Heart right ventricle (tissue), 16 donors: ENCODE results near the gene SULT1C4. TPM values are rescaled to one million over a fixed set of nuclear protein-coding genes. Genes with fewer than 3 reads are reported as not detected.

ENCODE experiments used
- ATAC-seq, 8 donors: fragments of 200-7000 bp; cut with Tn5 transposase; one replicate each; pipeline ENCODE4 v1.9.1; 2020; ENCODE audit warnings: mild to moderate bottlenecking in 8 of 8, moderate library complexity in 8 of 8, moderate number of reproducible peaks in 1 of 8
- DNase-seq, 2 donors: peaks; one replicate each; pipeline ENCODE4 v3.0.0-alpha.2; 2020
- H3K27ac ChIP-seq, 10 donors: fragments of 200-600 bp; sonication (generic) in 2 of 10; one replicate each; pipeline versions ENCODE4 v1.5.0 to v1.8.0; 2020 to 2022; ENCODE audit warnings: mild to moderate bottlenecking in 3 of 10
- H3K27me3 ChIP-seq, 7 donors: fragments of 200-600 bp; one replicate each; pipeline ENCODE4 v1.8.0; 2021 to 2022; ENCODE audit warnings: mild to moderate bottlenecking in 2 of 7
- H3K36me3 ChIP-seq, 9 donors: fragments of 200-600 bp; sonication (generic) in 1 of 9; one replicate each; pipeline versions ENCODE4 v1.5.0 to v1.8.0; 2020 to 2022; ENCODE audit warnings: mild to moderate bottlenecking in 2 of 9
- H3K4me1 ChIP-seq, 9 donors: fragments of 200-600 bp; sonication (generic) in 1 of 9; one replicate each; pipeline versions ENCODE4 v1.5.0 to v1.8.0; 2020 to 2022; ENCODE audit warnings: mild to moderate bottlenecking in 4 of 9
- H3K4me3 ChIP-seq, 10 donors: fragments of 200-600 bp; sonication (generic) in 2 of 10; one replicate each; pipeline versions ENCODE4 v1.5.0 to v1.8.0; 2020 to 2022; ENCODE audit warnings: mild to moderate bottlenecking in 7 of 10, moderate library complexity in 2 of 10
- H3K9me3 ChIP-seq, 11 donors: fragments of 200-600 bp in 10 of 11; sonication (generic) in 2 of 11; one replicate each; pipeline versions ENCODE4 v1.5.0 to v1.8.0; 2013 to 2022; ENCODE audit warnings: mild to moderate bottlenecking in 2 of 11, control low read depth in 1 of 11, moderate library complexity in 1 of 11
- CTCF ChIP-seq, 9 donors: fragments of 200-600 bp; sonication (generic) in 2 of 9; IDR thresholded peaks; one replicate each; pipeline versions ENCODE4 v1.5.0 to v1.8.0; 2021 to 2022; ENCODE audit warnings: antibody characterized with exemption in 9 of 9, mild to moderate bottlenecking in 5 of 9, moderate library complexity in 1 of 9
- WGBS, 2 donors: extraction: QIAGEN DNeasy Blood & Tissue Kit; methylation state at CpG; one replicate each; pipeline ENCODE4 v1.1.7; 2013; ENCODE audit warnings: inconsistent platforms in 1 of 2; 5-methylcytosine and 5-hydroxymethylcytosine counted together
- intact Hi-C, 10 donors: fragments of 100-400 bp; cut with DNase I; formaldehyde crosslinking; loops; one replicate each; pipeline versions ENCODE4 v1.11.1 to v1.14.2; 2022
- polyA plus RNA-seq, 2 donors: library from polyadenylated mRNA; stranded (reverse); fragments of 200-250 nt; gene quantifications; one replicate each; pipeline ENCODE4 v1.2.3, GENCODE V29; 2013
- total RNA-seq, 10 donors: library from RNA; stranded (reverse); fragmentation: NEBNext Ultra II Directional in 3 of 10; extraction: Animal tissue kit (Norgen Biotek cat#: 25700) in 3 of 10; gene quantifications; one replicate each; pipeline versions ENCODE4 v1.2.1 to v1.2.4, GENCODE V29; 2021 to 2023
- donor health status: Arrhythmogenic right ventricular cardiomyopathy.
- donor health status: ischemic (EF 13 %, LVEDD 7.1; RV severe dilation, severe dysfunction).
- donor health status: healthy with polysubstance abuse.
- donor health status: DM: no; HTN: yes; CAD: no.
- donor health status: DM: no; HTN: no; CAD: no.
- donor health status: ischemic (EF 25% LVEDD 6.9; RV normal size, moderate dysfunction).
- donor health status: ischemic (EF 25% LVEDD 5.7; RV mildly dilated, moderate dysfunction).
- donor health status: healthy.
- donor health status: DM: yes; HTN: yes; CAD: no.
- donor health status: Ischemic cardiomyopathy.
- donor health status: ischemic (EF 35%, LVEDD 5.7; RV mildly dilated, moderate dysfunction).
- donor health status: nonischemic (EF 11% LVEDD 7.7; RV severe dilation, severe dysfunction).
- donor health status: DM: yes; HTN: yes; CAD: no.
- donor health status: PGD.
- donor health status: ischemic (EF 29% LVEDD 5.4; RV normal size, mild dysfunction).
- donor health status: nonischemic (EF 23%, LVEDD 6.1; RV moderate dilation, normal function).

SULT1C4 gene
- total and polyA plus RNA-seq, 12 donors, result 1.6 to 5.6 (median 3.5) TPM

GRCh38 chr2:108360776-108361468, 16.8 kb upstream of the SULT1C4 start:
- WGBS, 2 donors, result 55 to 58% methylated on average over 2 of the region's 2 CpGs
- Histone ChIP-seq H3K27me3 (peaks cover 0 to 7% (median 0%) of the 10 kb centered on the region in 7 donors), H3K36me3 (no peaks in the 10 kb centered on the region), H3K27ac (no peak overlapping the region), H3K4me3 (no peak overlapping the region), H3K9me3 (peaks cover 0 to 12% (median 0%) of the 10 kb centered on the region in 11 donors), H3K4me1 (no peaks in the 10 kb centered on the region)
- no peak for ATAC-seq
- intact Hi-C loops, result no loop called here
- no peak for TF ChIP-seq CTCF (IDR thresholded peaks at IDR 0.05)
- no peak for DNase-seq

DNA sequence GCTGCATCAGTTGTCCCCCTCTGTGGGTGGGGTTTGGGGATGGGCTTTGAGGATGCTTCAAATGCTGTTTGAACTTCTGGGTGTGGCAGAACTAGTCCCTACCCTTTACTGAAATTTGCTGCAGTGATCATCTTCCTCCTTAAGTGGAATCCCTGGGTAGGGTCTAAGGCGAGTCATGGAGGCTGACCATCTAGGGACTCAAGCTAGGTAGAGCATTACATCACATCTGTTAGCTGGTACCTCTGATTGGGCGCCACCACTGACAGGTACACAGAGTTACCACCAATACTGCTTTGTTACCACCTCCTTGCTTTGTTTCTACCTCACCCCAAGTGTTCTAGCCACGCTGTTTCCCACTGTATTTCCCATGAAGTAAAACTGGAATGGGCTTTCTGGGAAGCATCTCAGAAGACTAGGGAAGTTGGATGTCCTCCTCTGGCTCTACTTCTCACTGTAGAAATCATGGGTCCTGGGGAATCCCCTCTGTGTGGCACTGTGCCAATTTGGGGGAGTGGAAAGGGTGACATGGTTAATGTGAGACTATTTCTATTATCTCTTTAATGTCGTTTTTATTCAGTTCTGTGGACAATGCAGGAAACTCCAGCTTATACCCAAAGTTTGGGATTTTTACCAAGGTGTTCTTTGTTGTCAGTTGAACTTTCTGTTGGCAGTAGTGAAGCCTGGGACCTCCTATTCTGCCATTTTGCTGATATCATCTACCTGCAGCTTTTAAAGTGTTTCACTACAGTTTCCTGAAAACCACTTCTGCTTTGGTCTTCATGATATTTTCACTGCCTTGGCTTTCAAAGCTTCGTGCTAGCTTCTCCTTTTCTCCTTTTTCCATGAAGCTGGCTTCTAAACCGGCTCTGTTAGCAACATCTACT, 14.5 kb upstream of the SULT1C4 start:
- Histone ChIP-seq H3K4me3 (no peak overlapping the region), H3K27ac (no peak overlapping the region), H3K27me3 (peaks cover 0 to 7% (median 0%) of the 10 kb centered on the region in 7 donors), H3K9me3 (peaks cover 0 to 12% (median 0%) of the 10 kb centered on the region in 11 donors), H3K36me3 (no peaks in the 10 kb centered on the region), H3K4me1 (no peaks in the 10 kb centered on the region)
- no peak for TF ChIP-seq CTCF (IDR thresholded peaks at IDR 0.05)
- no peak for ATAC-seq
- no peak for DNase-seq
- intact Hi-C loops, result no loop called here
- WGBS, 2 donors, result 78 to 81% methylated on average over 6 of the region's 6 CpGs

DNA sequence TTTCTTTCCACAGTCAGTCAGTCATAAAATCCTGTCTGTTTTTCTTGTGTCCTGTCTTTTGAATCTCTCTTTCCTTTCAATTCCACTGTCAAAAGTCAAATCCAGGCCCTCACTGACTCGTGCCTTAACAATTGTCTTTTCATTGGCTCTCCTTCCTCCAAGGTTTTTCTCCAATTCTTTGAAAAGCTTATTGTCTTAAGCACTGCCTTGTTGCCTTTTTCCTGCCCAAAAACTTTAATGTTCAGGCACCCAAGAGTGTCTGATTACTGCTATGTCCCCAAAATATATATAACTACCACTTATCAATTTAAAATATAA, 13.9 kb upstream of the SULT1C4 start:
- H3K9me3 ChIP-seq, result peaks cover 0 to 12% (median 0%) of the 10 kb centered on the region in 11 donors
- H3K27me3 ChIP-seq, result peaks cover 0 to 7% (median 0%) of the 10 kb centered on the region in 7 donors
- no peaks in the 10 kb centered on the region for H3K4me1 ChIP-seq
- no peak overlapping the region for H3K4me3 ChIP-seq
- no peak overlapping the region for H3K27ac ChIP-seq
- ATAC-seq (no peak), DNase-seq (no peak)
- no peak for TF ChIP-seq CTCF (IDR thresholded peaks at IDR 0.05)
- WGBS, 2 donors, result 62 to 70% methylated on average over 1 of the region's 1 CpG
- H3K36me3 ChIP-seq, result no peaks in the 10 kb centered on the region
- intact Hi-C loops, result no loop called here

GRCh38 chr2:108364676-108365297, 13.0 kb upstream of the SULT1C4 start:
- Histone ChIP-seq H3K4me3 (no peak overlapping the region), H3K9me3 (peaks cover 0 to 12% (median 0%) of the 10 kb centered on the region in 11 donors), H3K4me1 (no peaks in the 10 kb centered on the region), H3K36me3 (no peaks in the 10 kb centered on the region), H3K27me3 (peaks cover 0 to 7% (median 0%) of the 10 kb centered on the region in 7 donors), H3K27ac (no peak overlapping the region)
- no peak for TF ChIP-seq CTCF (IDR thresholded peaks at IDR 0.05)
- DNase-seq, result no peak
- intact Hi-C loops, result no loop called here
- WGBS, 2 donors, result 94% methylated on average over 6 of the region's 6 CpGs
- no peak for ATAC-seq
